GM15510 (cell line): ENCODE measurements around the gene RTKN.

Experiments used
- POLR2A ChIP-seq: IDR thresholded peaks from 3 replicates; pipeline ENCODE4 v1.6.1; 2011; ENCODE audit warnings: borderline replicate concordance; ENCODE audit not compliant: insufficient read length; ENCODE audit errors: extremely low read depth

Gene RTKN

GRCh38 chr2:74441690-74442482 is at the start of gene RTKN:
TSS of gene RTKN (minus strand) at chr2:74441937. CDS start at chr2:74441816, 121 bp downstream.
- TF ChIP-seq POLR2A, result peak; percentile 35

- TF ChIP-seq POLR2A, result no peak
Measured at GRCh38 chr2:74489906-74490305, 48.2 kb upstream of the RTKN start.

- no peak for TF ChIP-seq POLR2A
Measured at GRCh38 chr2:74488643-74489481, 47.1 kb upstream of the RTKN start.

- TF ChIP-seq POLR2A, result no peak
Measured at GRCh38 chr2:74486141-74486540, 44.4 kb upstream of the RTKN start.

GRCh38 chr2:74482801-74483674 is 41.3 kb upstream of the RTKN start, which contains the start of the genes CCDC142 and TTC31:
TSS of gene CCDC142 (minus strand) at chr2:74482998. CDS start at chr2:74482837, 161 bp downstream.
TSS of gene TTC31 (plus strand) at chr2:74483081. CDS start at chr2:74483096, 15 bp downstream.
- TF ChIP-seq POLR2A, result peak; percentile 69

- no peak for TF ChIP-seq POLR2A
Measured at GRCh38 chr2:74481961-74482800, 40.4 kb upstream of the RTKN start.

- no peak for TF ChIP-seq POLR2A
Measured at GRCh38 chr2:74481431-74481830, 39.7 kb upstream of the RTKN start.

GRCh38 chr2:74474899-74475298 is 33.2 kb upstream of the RTKN start:
- TF ChIP-seq POLR2A, result no peak

- no peak for TF ChIP-seq POLR2A
Measured at GRCh38 chr2:74474481-74474880, 32.7 kb upstream of the RTKN start.

GRCh38 chr2:74472945-74473258 is 31.2 kb upstream of the RTKN start:
- TF ChIP-seq POLR2A, result no peak

- peak; percentile 93 for TF ChIP-seq POLR2A
Measured at GRCh38 chr2:74472086-74472944, 30.6 kb upstream of the RTKN start, which contains the start of gene MRPL53. TSS of gene MRPL53 (minus strand) at chr2:74472680. CDS start at chr2:74472660, 20 bp downstream.

GRCh38 chr2:74471332-74472065 is 29.8 kb upstream of the RTKN start:
- TF ChIP-seq POLR2A, result no peak
